Anterior cingulate cortex (tissue), 58 donors: Measurements from ENCODE around the gene SWI5.
A peak's percentile ranks its signal among the peaks of the same experiment; 100 is the strongest.
"Not testable (repeated sequence)": the region's sequence is repeated elsewhere in the genome, so short reads cannot be mapped to it uniquely, and the experiment has no call there.

Experiments
- DNase-seq, 58 donors: peaks; one replicate each; lab custom pipeline; 2025; lab: John Stamatoyannopoulos, UW

SWI5 gene

GRCh38 chr9:128275198-128276007 lies 673 bp upstream of the SWI5 start, which contains the start of gene GOLGA2:
Gene GOLGA2, minus strand, starts transcription at chr9:128276007. Its CDS starts 31 bp downstream, at chr9:128275976.
- DNase-seq: peak in 5 of 58 donors; percentile 27 to 65 (median 41)

- DNase-seq: peak in 4 of 58 donors; percentile 25 to 58 (median 48)
These were observed 646 bp downstream of the SWI5 start for GRCh38 chr9:128276574-128277270.

- not testable (repeated sequence) for DNase-seq
These were observed 3.3 kb downstream of the SWI5 start for GRCh38 chr9:128279088-128280073.

- DNase-seq: no peak
These were observed 4.1 kb downstream of the SWI5 start for GRCh38 chr9:128280084-128280622.

GRCh38 chr9:128282500-128282899 lies 6.4 kb downstream of the SWI5 start:
- DNase-seq: no peak

- no peak for DNase-seq
These were observed 9.1 kb downstream of the SWI5 start for GRCh38 chr9:128285033-128285784.

- DNase-seq: peak in 56 of 58 donors; percentile 5 to 85 (median 64)
These were observed 10.4 kb downstream of the SWI5 start for GRCh38 chr9:128286440-128286839.

GRCh38 chr9:128288273-128289004 lies 12.4 kb downstream of the SWI5 start:
- DNase-seq: no peak

- DNase-seq: no peak
These were observed 15.9 kb downstream of the SWI5 start for GRCh38 chr9:128292009-128292408.

- DNase-seq: no peak
These were observed 17.0 kb downstream of the SWI5 start for GRCh38 chr9:128293091-128293490.

GRCh38 chr9:128294142-128294541 lies 18.1 kb downstream of the SWI5 start:
- no peak for DNase-seq

- DNase-seq: no peak
These were observed 20.5 kb downstream of the SWI5 start for GRCh38 chr9:128296340-128297220.

- DNase-seq: no peak
These were observed 21.2 kb downstream of the SWI5 start for GRCh38 chr9:128297221-128297773.

- DNase-seq: no peak
These were observed 22.7 kb downstream of the SWI5 start for GRCh38 chr9:128298535-128299482.

- no peak for DNase-seq
These were observed 28.3 kb downstream of the SWI5 start for GRCh38 chr9:128304136-128304970.
